Stomach (tissue), 4 donors: ENCODE results near the gene SLC6A17.

Experiments used
- CTCF ChIP-seq, 7 experiments: fragments of 450-650 bp in 4 of 7; fragments of 200-600 bp in 3 of 7; sonication (generic) in 3 of 7; IDR thresholded peaks; one replicate each; pipeline ENCODE4 v1.5.1; 2016 to 2019; ENCODE audit warnings: antibody characterized with exemption in 7 of 7, control low read depth in 2 of 7, mild to moderate bottlenecking in 1 of 7
- POLR2AphosphoS5 ChIP-seq, 3 donors: sonication (generic); formaldehyde crosslinking; IDR thresholded peaks; one replicate each; pipeline ENCODE4 v1.6.1; 2016; ENCODE audit warnings: antibody characterized with exemption in 3 of 3

DNA sequence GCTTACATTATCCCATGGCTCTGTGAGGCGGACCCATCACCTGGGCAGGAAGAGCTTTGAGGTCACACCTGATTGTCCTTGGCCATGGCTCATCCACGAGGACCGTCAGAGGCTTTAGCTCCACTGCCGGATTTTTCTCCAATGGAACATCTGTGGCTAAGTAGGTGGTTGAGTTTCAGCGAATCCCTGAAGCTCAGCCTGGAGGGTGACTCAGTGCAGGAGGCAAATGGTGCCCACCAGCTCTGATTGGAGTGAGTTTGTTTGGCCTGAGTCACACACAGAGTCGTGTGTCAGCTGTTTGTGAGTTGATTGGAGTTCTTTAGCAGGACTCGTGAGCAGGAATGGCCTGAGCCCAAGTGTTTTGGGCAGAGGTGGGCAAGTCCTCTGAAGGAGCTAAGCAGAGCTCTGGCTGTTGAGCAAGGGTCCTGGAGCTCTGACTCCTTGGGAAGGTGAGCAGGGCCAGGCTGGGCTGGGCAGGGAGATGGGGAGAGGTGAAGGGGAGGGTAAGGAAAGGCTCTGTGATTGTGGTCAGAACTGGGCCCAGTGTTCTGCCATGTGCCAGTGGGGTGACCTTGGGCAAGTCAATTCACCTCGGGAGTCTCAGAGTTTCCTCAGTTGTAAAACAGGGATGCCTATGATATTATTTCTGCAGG, 2.0 kb downstream of the SLC6A17 start:
- TF ChIP-seq POLR2AphosphoS5 (IDR thresholded peaks at IDR 0.05) (no peak), CTCF (IDR thresholded peaks at IDR 0.05) (no peak)
